Left ventricle myocardium inferior (tissue), 1 donor: ENCODE measurements around the gene FDXR. TPM values are rescaled to one million over a fixed set of nuclear protein-coding genes. Genes with fewer than 3 reads are reported as not detected.

Experiments used
- DNase-seq: peaks from one replicate; pipeline ENCODE4 v3.0.0-alpha.2; 2020
- H3K27ac ChIP-seq: fragments of 200-600 bp; replicated peaks from 2 replicates; pipeline ENCODE4 v1.8.0; 2021
- H3K27me3 ChIP-seq: fragments of 200-600 bp; 2 replicates; pipeline ENCODE4 v1.8.0; 2021; ENCODE audit warnings: low read depth
- H3K36me3 ChIP-seq: fragments of 200-600 bp; 2 replicates; pipeline ENCODE4 v1.8.0; 2021
- H3K4me1 ChIP-seq: fragments of 200-600 bp; 2 replicates; pipeline ENCODE4 v1.8.0; 2021
- H3K4me3 ChIP-seq: fragments of 200-600 bp; 2 replicates; pipeline ENCODE4 v1.8.0; 2021; ENCODE audit warnings: mild to moderate bottlenecking, moderate library complexity
- H3K9me3 ChIP-seq: fragments of 200-600 bp; replicated peaks from 2 replicates; pipeline ENCODE4 v1.8.0; 2021
- intact Hi-C: fragments of 100-400 bp; cut with micrococcal nuclease; formaldehyde crosslinking; loops from one replicate; pipeline ENCODE4 v1.11.0; 2022
- total RNA-seq: library from RNA; stranded (reverse); fragmentation: NEBNext Ultra II Directional; extraction: Animal tissue kit (Norgen Biotek cat#: 25700); gene quantifications from one replicate; pipeline ENCODE4 v1.2.1, GENCODE V29; 2021
- TF ChIP-seq, protein P1 (sequence below): fragments of 200-600 bp; IDR thresholded peaks from 2 replicates; pipeline ENCODE4 v1.8.0; 2021; ENCODE audit warnings: antibody characterized with exemption, mild to moderate bottlenecking, borderline replicate concordance
- donor health status: DM: no; HTN: yes; CAD: no; lungs with severe emphysema.

FDXR gene
- total RNA-seq, 1 donor from 2014 or later, result 5.7 TPM

DNA sequence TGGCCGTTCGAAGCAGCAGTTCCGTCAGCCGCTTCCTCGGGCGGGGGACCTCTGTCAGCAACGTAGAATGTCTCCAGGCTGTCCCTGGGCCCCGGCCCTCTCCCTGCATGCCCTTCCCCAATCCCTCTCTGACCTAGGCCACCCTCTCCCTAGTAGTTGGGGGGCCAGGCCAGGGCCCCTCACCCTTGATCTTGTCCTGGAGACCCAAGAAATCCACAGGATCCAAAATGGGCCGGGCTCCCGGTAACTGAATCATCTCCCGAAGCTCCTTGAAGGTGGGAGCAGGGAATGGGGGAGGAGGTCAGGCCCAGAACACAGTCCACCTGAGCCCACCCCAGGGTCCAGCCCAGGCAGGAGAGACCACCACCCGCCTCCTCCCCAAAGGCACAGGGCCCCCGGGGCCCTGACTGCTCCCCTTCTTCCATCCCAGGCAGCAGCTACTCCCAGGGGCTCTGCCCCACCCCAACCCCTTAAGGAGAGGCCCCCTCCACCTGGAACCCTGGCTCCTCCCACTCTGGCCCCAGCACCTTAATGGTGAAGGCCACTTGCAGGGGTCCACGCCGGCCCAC lies 8.4 kb downstream of the FDXR start:
- Histone ChIP-seq H3K4me3 (no peak overlapping the region), H3K27ac (no peak overlapping the region), H3K27me3 (peaks cover 26% of the 10 kb centered on the region), H3K36me3 (no peaks in the 10 kb centered on the region), H3K9me3 (no peaks in the 10 kb centered on the region), H3K4me1 (peaks cover 29% of the 10 kb centered on the region)
- intact Hi-C loops, result loop anchor here (5.0 kb wide), 1 partner anchor 67 kb away; no protein-coding TSS in a partner anchor
- TF ChIP-seq, protein P1, sequence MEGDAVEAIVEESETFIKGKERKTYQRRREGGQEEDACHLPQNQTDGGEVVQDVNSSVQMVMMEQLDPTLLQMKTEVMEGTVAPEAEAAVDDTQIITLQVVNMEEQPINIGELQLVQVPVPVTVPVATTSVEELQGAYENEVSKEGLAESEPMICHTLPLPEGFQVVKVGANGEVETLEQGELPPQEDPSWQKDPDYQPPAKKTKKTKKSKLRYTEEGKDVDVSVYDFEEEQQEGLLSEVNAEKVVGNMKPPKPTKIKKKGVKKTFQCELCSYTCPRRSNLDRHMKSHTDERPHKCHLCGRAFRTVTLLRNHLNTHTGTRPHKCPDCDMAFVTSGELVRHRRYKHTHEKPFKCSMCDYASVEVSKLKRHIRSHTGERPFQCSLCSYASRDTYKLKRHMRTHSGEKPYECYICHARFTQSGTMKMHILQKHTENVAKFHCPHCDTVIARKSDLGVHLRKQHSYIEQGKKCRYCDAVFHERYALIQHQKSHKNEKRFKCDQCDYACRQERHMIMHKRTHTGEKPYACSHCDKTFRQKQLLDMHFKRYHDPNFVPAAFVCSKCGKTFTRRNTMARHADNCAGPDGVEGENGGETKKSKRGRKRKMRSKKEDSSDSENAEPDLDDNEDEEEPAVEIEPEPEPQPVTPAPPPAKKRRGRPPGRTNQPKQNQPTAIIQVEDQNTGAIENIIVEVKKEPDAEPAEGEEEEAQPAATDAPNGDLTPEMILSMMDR, result no peak
- DNase-seq, result no peak

DNA sequence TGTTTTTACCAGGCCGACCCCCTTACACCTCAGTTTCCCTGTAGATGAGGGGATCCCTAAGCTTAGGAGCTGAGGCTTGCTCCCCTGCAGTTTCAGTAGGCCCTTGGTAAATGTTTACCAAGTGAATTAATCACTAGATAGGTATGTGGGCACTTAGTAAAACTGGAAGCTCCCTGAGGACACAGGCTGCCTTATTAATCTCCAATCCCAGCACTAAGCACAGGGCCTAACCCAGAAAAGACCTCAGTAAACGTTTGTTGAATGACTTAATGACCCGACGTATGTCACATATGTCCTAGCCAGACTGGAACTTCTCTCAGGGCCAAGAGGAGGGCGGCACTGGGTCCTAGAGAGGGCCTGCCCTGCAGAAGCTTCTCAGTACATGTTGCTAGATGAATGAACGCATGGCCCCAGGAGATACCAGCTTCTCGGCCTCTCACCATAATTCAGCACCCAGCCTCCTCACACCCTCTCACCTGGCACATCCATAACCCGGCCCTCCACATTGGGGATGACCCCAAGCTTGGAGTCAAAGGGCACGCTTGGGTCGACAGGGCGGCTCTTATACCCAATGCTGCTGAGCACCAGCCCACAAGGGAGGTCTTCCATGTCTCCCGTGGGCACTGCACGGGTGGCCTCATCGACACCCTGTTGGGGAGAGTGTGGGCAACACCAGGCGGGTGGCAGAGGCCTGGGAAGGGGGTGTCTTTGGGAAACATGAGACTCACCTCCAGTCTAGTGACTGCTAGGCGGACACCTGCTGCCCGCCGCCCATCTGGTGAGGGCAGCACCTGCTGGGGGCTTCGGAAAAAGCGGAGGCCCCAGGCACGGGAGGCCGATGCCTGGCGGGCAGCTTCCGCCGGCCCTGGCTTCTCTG lies 9.1 kb downstream of the FDXR start:
- no peak for DNase-seq
- Histone ChIP-seq H3K36me3 (no peaks in the 10 kb centered on the region), H3K27ac (no peak overlapping the region), H3K27me3 (peaks cover 33% of the 10 kb centered on the region), H3K4me3 (no peak overlapping the region), H3K9me3 (no peaks in the 10 kb centered on the region), H3K4me1 (peaks cover 35% of the 10 kb centered on the region)
- TF ChIP-seq, protein P1, result no peak
- intact Hi-C loops, result loop anchor here (5.0 kb wide), 1 partner anchor 66 kb away; no protein-coding TSS in a partner anchor

DNA sequence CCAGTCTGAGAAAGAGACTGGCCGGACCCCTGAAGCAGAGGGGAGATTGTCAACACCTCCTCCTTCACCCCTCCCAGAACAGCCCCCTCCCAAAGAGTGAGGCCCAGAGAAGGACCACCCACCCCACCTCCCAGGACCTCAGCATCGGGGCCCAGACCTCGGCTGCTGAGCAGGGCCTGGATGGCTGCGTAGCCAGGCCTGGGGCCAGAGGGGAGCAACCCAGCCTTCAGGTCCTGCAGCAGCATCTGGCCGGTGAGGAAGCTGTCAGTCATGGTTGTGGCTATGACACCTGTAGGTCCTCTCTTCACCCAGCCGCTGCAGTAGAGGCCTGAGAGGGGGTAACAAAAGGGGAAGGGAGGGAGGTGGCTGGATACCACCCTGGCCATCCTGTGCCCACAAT lies 9.9 kb downstream of the FDXR start:
- Histone ChIP-seq H3K36me3 (no peaks in the 10 kb centered on the region), H3K27ac (no peak overlapping the region), H3K27me3 (peaks cover 41% of the 10 kb centered on the region), H3K4me3 (no peak overlapping the region), H3K9me3 (no peaks in the 10 kb centered on the region), H3K4me1 (peaks cover 35% of the 10 kb centered on the region)
- intact Hi-C loops, result loop anchor here (5.0 kb wide), 1 partner anchor 66 kb away; no protein-coding TSS in a partner anchor
- no peak for DNase-seq
- TF ChIP-seq, protein P1, result no peak

DNA sequence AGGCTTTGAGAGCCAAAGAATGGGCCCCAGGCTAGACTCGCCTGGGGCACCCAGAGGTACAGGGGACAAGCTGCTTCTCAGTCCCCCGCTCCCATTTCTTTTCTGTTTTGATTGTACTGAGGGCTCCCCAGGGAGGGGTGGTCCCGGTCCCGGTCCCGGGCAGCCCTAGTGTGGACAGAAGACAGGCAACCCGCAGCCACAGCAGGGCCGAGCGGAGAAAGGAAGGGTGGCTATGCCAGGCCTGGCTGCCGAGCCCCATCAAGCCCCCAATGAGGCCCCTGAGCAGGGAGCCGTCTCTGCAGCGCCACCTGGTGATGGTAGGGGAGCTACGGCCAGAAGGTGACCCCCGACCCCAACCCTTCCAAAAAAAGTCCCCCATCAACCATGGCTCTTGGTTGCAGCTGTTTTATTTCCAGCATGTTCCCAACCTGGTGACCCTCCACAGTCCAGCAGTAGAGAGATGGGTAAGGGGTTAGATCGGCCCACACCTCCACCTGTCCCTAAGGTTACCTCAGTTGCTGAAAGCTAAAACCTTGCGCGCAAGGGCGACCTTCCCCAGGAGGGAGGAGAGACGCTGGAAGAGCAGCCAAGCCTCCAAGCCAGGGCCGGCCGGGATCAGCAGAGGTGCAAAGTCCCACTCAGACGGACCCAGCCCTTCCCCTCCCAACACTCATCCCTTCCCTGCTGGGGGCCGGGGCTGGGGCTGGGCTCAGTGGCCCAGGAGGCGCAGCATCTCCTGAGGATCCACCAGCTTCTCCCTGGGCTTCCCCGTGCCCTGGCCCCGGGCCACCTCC lies 10.5 kb downstream of the FDXR start:
- Histone ChIP-seq H3K4me3 (peak overlapping the region; percentile 60), H3K9me3 (no peaks in the 10 kb centered on the region), H3K36me3 (no peaks in the 10 kb centered on the region), H3K27ac (no peak overlapping the region), H3K27me3 (peaks cover 47% of the 10 kb centered on the region), H3K4me1 (peaks cover 35% of the 10 kb centered on the region)
- DNase-seq, result peak; percentile 65
- TF ChIP-seq, protein P1, result peak; percentile 78
- intact Hi-C loops, result loop anchor here (5.0 kb wide), 1 partner anchor 65 kb away; no protein-coding TSS in a partner anchor

DNA sequence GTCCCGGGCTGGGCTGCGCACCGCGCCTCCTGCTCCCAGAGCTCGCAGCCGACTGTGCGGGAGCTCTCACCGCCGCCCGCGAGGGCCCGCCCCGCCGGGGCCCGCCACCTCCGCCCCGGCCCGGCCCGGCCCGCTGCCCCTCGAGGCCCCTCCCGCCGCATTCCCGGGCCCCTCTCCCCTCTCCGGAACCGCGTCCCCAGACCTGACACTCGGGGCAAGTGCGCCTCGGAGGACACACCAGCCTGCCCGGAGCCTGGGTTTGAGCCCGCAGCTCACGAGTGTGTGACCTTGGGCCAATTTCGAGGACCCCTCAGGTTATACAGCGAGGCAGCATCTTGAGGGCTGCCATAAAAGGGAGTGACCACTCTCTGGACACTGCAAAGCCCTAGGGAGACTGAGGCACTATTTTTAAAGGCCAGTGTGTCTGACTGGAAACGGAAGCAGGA lies 11.1 kb downstream of the FDXR start:
- H3K9me3 ChIP-seq, result no peaks in the 10 kb centered on the region
- TF ChIP-seq, protein P1, result no peak
- peaks cover 52% of the 10 kb centered on the region for H3K27me3 ChIP-seq
- no peaks in the 10 kb centered on the region for H3K36me3 ChIP-seq
- intact Hi-C loops, result loop anchor here (5.0 kb wide), 1 partner anchor 64 kb away; no protein-coding TSS in a partner anchor
- no peak overlapping the region for H3K27ac ChIP-seq
- peaks cover 35% of the 10 kb centered on the region for H3K4me1 ChIP-seq
- no peak for DNase-seq
- H3K4me3 ChIP-seq, result peak overlapping the region; percentile 60
